HK-2 (cell line): ENCODE results near the gene IPO13.

ENCODE experiments used
- DNase-seq: peaks from one replicate; pipeline ENCODE4 v3.0.0-alpha.2; 2018; ENCODE audit not compliant: unreplicated experiment

The IPO13 gene

DNA sequence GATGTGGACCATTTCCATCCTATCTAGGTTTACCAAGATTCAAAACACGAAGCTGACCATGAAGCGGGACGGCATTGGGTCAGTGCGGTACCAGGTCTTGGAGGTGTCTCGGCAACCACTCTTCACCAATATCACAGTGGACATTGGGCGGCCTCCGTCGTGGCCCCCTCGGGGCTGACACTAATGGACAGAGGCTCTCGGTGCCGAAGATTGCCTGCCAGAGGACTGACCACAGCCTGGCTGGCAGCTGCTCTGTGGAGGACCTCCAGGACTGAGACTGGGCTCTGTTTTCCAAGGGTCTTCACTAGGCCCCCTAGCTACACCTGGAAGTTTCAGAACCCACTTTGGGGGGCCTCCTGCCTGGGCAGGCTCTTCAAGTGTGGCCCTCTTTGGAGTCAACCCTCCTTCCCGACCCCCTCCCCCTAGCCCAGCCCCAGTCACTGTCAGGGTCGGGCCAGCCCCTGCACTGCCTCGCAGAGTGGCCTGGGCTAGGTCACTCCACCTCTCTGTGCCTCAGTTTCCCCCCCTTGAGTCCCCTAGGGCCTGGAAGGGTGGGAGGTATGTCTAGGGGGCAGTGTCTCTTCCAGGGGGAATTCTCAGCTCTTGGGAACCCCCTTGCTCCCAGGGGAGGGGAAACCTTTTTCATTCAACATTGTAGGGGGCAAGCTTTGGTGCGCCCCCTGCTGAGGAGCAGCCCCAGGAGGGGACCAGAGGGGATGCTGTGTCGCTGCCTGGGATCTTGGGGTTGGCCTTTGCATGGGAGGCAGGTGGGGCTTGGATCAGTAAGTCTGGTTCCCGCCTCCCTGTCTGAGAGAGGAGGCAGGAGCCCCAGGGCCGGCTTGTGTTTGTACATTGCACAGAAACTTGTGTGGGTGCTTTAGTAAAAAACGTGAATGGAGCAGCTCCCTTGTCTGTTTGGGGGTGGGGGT lies 43.8 kb downstream of the IPO13 start:
- peak; percentile 38 for DNase-seq

- no peak for DNase-seq
Observed at GRCh38 chr1:43991200-43991475, 44.4 kb downstream of the IPO13 start.

GRCh38 chr1:43991476-43992231 lies 44.9 kb downstream of the IPO13 start, which contains the start of gene CCDC24:
Gene CCDC24 (plus strand): TSS chr1:43991599. CDS start chr1:43991879, 280 bp downstream.
- peak; percentile 91 for DNase-seq

GRCh38 chr1:43992232-43992995 lies 45.7 kb downstream of the IPO13 start:
- no peak for DNase-seq

- no peak for DNase-seq
Observed at GRCh38 chr1:43993206-43993914, 46.6 kb downstream of the IPO13 start.

DNA sequence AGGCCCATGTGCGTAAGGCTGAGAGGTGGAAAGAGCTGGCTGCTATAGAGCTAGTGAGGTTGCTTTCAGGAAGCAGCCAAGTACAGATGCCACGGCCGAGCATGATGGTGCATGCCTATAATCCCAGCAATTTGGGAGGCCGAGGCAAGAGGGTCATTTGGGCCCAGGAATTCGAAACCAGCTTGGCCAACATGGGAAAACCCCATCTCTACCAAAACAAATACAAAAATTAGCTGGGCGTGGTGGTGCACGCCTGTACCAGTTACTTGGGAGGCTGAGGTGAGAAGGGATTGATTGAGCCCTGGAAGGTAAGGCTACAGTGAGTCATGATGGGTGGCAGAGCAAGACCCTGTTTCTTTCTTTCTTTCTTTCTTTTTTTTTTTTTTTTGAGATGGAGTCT lies 47.3 kb downstream of the IPO13 start:
- DNase-seq: no peak

- peak; percentile 39 for DNase-seq
Observed at GRCh38 chr1:43994794-43995790, 48.3 kb downstream of the IPO13 start.

GRCh38 chr1:43995984-43996732 lies 49.4 kb downstream of the IPO13 start:
- DNase-seq: no peak

GRCh38 chr1:43996733-43997115 lies 50.0 kb downstream of the IPO13 start:
- no peak for DNase-seq

DNA sequence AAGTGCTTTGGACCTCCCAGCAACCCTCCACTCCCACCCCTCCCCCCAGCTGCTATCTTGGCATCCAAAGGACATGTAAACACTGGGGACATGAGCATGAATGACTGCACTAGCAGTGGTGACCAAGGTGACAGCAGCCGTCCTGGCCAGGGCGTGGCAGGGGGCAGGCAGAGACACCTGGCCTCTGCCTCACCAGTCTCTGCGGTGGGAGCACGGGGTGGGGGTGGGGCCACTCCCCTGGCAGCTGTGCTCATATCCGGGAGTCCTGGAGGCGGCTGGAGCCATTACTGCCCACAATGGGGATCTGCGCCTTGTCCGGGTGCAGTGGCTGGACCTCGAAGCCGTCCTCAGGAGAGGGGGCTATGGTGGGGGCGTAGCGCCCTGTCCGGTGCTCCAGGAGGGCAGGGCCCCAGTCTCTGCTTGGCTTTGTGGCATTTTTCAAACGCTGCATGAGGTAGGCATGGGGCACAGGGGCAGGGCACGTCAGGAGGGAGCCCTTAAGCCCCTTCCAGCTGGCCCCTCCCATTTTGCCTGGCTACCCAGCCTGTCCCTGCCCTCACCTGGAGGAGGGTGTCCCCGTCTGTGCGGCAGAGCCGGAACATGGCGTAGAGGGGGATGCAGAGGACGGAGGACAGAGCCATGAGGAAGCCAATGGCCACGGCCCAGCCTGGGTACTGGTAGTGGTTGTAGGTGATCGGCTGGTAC lies 50.7 kb downstream of the IPO13 start:
- no peak for DNase-seq

- DNase-seq: no peak
Observed at GRCh38 chr1:43998000-43998378, 51.2 kb downstream of the IPO13 start.

DNA sequence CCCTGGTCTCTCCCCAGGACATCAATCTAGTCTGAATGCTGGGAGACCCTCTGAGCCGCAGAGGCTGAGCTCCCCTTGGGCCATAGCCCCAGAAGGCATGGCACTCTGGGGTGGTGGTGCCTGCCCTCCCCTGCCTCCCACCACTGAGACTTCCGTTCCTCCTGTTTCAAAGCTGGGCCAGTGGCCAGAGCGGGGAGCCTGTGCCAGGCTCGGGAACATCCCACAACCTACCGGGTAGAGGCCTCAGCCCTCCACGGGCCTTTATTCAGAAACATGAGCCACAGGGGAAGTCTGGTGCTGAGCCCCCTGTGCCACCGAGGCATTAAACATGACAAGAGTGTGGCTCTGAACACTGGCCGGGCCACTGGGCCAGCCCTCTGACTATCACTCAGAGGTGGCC lies 52.7 kb downstream of the IPO13 start:
- DNase-seq: no peak

GRCh38 chr1:44000122-44000665 lies 53.4 kb downstream of the IPO13 start:
- no peak for DNase-seq

DNA sequence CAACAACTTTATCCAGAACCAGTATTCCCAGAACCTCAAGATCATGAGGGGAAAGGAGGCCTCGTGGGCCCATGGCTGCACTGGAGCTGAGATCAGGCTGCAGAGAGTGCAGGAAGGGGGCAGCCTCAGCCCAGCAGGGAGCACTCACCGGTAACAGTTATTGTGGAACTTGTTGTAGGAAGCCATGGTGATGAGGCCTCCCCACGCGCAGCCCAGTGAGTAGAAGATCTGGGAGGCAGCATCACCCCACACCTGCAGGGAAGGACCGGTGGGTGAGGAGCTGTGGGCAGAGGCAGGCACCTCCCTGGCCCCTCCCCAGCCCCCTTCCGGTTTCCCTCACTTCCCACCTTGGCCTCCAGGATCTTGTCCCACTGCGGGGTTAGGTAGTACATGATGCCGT lies 55.4 kb downstream of the IPO13 start:
- DNase-seq: no peak

DNA sequence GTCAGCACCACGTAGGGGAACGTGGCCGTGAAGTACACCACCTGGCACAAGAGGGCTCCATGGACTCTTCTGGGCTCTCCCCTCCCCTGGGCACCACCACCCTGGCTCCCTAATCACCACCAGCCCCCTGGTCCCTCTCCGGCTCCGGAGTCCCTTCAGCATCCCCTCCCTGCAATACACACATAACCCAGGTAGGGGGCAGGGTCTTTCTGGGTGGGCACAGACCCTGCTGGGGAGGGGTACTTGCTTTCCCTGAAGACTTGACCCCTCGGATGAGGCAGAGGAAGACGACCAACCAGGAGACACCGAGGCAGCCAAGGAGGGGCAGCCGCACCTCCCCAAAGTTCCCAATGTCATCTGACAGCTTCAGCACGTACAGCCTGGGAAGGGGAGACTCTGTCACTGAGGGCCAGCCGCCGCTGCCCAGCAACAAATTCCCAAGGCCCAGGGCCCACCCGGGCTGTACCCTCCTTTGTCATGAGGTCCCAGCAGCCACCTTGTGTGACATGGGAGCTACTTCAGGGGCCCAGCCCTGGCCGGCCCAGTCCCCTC lies 55.9 kb downstream of the IPO13 start:
- no peak for DNase-seq

DNA sequence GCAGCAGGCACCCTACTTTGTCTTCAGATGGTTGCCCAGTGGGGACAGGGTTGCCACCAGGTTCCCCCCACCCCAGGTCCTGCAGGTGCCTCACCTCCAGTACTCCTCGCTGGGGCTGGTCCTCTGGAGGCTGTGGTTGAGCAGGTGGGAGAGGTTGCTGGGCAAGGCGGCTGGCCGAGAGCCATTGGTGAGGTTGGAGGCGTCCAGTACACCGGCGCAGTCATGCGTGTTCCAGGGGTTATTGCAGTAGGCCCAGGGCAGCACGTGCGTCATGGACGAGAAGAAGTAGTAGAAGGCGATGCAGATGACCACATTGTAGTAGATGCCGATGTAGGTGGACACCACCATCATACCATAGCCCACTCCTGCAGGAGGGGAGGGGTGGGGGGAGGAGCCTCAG lies 61.5 kb downstream of the IPO13 start:
- DNase-seq: no peak

- no peak for DNase-seq
Observed at GRCh38 chr1:44010935-44011471, 64.3 kb downstream of the IPO13 start.

- DNase-seq: no peak
Observed at GRCh38 chr1:44012404-44012803, 65.7 kb downstream of the IPO13 start.
